GM19193 (cell line): ENCODE measurements around the gene BANK1.

Source experiments
- POLR2A ChIP-seq: IDR thresholded peaks from 4 replicates; pipeline ENCODE4 v1.6.1; 2011; ENCODE audit not compliant: insufficient read depth, insufficient read length; ENCODE audit errors: extremely low read depth

The BANK1 gene, protein sequence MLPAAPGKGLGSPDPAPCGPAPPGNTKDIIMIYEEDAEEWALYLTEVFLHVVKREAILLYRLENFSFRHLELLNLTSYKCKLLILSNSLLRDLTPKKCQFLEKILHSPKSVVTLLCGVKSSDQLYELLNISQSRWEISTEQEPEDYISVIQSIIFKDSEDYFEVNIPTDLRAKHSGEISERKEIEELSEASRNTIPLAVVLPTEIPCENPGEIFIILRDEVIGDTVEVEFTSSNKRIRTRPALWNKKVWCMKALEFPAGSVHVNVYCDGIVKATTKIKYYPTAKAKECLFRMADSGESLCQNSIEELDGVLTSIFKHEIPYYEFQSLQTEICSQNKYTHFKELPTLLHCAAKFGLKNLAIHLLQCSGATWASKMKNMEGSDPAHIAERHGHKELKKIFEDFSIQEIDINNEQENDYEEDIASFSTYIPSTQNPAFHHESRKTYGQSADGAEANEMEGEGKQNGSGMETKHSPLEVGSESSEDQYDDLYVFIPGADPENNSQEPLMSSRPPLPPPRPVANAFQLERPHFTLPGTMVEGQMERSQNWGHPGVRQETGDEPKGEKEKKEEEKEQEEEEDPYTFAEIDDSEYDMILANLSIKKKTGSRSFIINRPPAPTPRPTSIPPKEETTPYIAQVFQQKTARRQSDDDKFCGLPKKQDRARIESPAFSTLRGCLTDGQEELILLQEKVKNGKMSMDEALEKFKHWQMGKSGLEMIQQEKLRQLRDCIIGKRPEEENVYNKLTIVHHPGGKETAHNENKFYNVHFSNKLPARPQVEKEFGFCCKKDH

GRCh38 chr4:101790521-101791181 is at the start of gene BANK1:
Gene BANK1 (plus strand): TSS chr4:101790730. CDS start chr4:101790881, 151 bp downstream.
- no peak for TF ChIP-seq POLR2A

DNA sequence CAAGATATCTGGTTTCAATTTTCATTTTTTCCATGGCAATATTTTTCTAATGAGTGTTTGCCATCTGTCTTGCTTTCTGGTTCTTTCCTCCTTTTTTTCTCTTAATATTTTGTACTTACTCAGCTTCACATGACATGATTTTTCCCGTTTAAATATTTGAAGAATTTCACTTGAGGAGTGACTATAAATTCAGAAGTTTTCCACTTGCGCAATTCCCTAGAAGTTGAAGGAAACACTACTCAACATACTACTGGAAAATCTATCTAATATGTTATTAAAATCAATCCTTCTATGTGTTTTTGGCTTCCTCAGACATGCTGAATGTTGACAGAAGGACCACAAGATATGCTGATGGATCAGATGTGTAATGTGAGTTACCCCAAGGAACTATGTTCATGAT is 36.8 kb upstream of the BANK1 start:
- TF ChIP-seq POLR2A = no peak

- no peak for TF ChIP-seq POLR2A
Measured at GRCh38 chr4:101756181-101756580, 34.3 kb upstream of the BANK1 start.

DNA sequence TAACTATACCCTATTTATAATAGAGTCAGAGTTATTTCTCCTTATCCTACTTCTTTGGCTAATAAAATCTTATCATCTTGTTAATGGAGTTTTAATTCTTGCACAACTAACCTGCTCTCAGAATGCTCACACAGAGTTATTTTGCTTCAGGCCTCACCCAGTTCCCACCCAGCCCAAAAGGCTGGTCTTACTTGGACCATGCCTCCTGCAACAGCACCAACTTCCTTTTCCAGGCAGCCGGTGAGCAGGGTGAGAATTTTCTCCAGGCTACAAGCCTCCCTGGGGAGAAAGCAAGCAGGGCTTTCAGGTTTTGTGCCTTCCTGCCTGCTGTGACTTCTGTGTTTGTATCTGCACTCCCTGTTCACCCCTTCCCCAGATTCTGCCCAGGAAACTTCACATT is 29.1 kb upstream of the BANK1 start:
- no peak for TF ChIP-seq POLR2A

DNA sequence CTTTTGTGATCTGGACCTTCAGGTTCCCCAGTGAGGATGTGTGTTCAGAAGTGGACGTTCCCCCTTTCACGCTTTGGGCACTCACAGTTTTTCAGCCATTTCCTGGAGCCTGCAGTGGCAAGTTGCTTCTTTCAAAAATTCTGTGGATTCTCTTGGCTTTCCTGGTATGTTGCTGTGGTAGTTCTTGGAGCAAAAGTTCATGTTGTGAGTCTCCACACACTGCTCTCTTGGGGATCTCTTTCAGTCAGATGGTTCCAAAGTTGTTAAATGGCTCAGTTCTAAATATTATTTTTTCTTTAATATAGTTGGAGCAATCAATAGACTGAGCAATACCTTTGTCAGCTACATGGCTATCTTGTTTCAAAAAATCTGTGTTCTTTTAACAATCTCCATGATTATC is 28.5 kb upstream of the BANK1 start:
- no peak for TF ChIP-seq POLR2A

DNA sequence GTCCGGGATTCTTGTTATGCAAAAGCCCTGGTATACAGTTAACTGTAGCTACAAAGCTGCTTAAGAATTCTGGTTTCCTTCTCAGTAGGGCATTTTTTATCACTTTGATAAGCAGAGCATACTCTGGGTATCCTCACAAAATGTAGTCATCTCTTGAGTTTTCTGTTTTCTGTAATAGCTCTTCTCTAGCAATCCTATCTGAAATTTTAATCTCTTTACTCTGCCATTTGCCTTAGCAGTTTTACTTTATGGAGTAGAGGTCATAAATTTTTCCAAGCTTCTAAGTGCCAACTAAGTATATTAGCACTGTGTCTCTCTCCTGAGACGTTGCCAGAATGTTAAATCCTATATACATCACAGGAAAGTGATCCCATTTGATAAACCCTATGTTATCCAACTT is 28.0 kb upstream of the BANK1 start:
- TF ChIP-seq POLR2A = no peak

DNA sequence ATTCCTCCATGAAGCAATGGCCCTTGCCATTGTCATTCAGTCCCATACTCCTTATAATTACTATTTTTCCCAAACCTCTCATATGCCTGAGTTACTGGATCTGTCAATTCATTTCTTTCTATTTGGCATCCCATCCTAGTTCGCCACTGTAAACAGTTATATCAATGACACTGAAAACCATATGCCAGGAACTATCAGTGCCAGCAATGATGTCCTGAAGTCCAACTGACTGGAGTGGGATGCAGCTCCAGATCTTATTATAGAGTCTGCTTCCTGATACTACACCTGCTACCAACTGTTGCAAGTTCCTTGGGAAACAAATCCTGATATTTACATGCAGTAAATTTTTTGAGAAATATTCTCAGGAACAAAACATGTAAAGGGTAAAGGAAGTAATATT is 27.0 kb upstream of the BANK1 start:
- TF ChIP-seq POLR2A = no peak

- no peak for TF ChIP-seq POLR2A
Measured at GRCh38 chr4:101774807-101775206, 15.7 kb upstream of the BANK1 start.

- TF ChIP-seq POLR2A = no peak
Measured at GRCh38 chr4:101777431-101777830, 13.1 kb upstream of the BANK1 start.

DNA sequence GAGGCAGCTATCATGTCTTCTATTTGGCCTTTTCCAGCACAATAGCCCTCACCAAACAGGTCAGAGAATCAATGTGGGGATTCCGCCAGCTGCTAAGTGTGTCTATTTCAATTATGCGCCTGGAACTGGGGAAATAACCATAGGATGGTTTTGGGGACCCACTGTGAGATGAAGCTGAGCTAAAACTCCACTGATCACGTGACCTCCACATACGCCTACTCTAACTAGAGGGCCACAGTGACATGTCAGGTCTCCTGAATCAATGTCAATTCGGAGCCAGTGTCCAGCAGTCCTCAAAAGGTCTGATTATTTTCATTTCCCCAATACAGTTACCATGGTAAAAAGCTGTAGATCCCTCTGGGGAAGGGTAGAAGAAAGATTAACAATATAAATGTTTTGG is 10.2 kb upstream of the BANK1 start:
- TF ChIP-seq POLR2A = no peak

DNA sequence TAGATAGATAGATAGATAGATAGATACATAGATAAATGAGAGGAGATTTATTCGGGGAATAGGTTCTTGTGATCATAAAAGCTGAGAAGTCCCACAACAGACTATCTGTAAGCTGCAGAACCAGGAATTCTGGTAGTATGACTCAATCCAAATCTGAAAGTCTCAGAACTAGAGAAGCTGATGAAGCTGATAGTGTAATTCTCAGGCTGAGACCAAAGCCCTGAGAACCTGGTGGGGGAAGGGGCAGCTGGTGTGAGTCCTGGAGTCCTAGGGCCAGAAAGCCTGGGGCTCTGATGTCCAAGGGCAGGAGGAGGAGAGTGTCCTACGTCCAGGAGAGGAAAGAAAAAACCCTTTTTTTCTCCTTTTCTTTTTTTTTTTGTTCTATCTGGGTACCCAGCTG is 8.0 kb upstream of the BANK1 start:
- TF ChIP-seq POLR2A = no peak

DNA sequence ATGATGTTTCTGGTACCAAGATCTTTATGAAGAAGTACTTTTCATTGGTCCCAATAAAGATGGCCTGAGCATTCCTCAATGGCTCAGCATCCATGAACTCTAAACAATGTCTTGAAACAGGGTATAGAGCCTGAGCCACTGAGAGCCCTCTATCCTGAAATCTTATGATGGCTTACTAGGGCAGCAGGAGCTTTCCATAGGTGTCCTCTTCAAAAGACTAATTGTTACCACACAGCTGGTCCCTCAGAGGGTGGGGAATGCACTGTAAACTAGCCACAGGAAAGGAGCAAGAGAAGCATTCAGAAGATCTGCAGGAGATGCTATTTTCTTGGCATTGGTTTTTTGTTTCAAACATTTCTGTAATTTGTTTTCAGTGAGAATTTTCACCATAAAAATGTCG is 5.6 kb upstream of the BANK1 start:
- no peak for TF ChIP-seq POLR2A

GRCh38 chr4:101785486-101785885 is 5.0 kb upstream of the BANK1 start:
- TF ChIP-seq POLR2A = no peak

DNA sequence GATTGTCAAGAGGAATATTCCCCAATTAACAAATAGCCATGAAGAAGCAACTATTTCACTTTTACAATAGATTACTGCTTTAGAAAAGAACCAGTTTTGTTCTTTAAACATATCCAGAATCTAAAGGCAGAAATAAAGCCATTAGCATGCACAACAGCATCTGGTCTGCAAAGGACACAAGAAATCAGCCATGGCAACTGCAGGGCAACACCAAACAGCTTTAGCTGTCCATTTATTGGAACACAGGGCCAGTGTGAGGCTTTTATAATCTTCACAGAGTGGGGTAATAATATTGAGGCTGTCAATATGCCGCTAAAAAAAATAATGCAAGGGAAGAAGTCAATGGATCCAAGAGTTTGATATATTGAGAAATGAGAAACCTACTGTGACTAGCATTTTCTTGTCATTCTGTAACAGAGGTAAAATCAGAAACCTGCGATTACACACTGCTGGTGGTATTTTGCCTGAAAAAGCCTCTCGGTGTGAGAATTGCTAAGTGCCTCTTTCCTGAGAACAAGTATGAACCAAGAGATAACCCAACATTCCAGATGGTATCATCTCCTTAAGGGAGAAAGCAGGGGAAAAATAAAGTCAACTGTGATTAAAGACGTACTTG is 2.7 kb upstream of the BANK1 start:
- no peak for TF ChIP-seq POLR2A

DNA sequence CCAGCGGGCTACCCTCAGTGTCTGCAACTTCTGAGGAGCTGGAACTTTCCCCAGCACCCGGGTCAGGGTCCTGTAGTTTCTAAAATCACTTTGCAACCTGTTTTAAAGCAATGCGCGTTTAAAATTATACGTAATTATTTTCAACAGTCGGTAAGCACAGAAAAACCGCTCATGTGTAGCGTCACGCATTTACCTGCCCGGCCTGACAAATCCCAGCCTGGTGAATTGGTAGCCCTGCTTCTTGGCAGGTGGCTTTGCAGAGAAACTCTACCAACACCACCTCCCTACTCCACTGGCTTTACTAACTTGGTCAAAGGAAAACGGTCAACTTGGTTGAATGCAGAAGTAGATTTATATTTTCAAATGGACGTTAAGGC is 640 bp downstream of the BANK1 start:
- TF ChIP-seq POLR2A = no peak

- TF ChIP-seq POLR2A = no peak
Measured at GRCh38 chr4:101792056-101792590, 1.6 kb downstream of the BANK1 start.

- TF ChIP-seq POLR2A = no peak
Measured at GRCh38 chr4:101793397-101793796, 2.9 kb downstream of the BANK1 start.
